ENCODE data around the gene FOXL2. TPM values are rescaled to one million over a fixed set of nuclear protein-coding genes. Genes with fewer than 3 reads are reported as not detected.
A peak's percentile ranks its signal among the peaks of the same experiment; 100 is the strongest.

The FOXL2 gene
- total and polyA plus RNA-seq, 9 of the 15 experiments (the other 6 are each of a cell fraction or from before 2014, with no cell fraction given): 0.27 to 22.1 (median 3.2) TPM

- POLR2A ChIA-PET: interaction anchor here (0.6 to 1.2 kb wide), 4 partner anchors 19 to 557 kb away, joined by 3 to 4 read pairs (median 3); no protein-coding TSS in a partner anchor
- Histone ChIP-seq H3K27me3 (ENCODE audit: control insufficient read depth in 2 of 2, insufficient read depth in 2 of 2, low read length in 2 of 2) (no peaks in the 10 kb centered on the region), H3K27ac (ENCODE audit: extremely low read depth, low read depth, low read length) (no peak overlapping the region; the same call in 2 of the 3 replicates), H2AFZ (ENCODE audit: low read depth, low read length) (no peak overlapping the region), H4K20me1 (replicated peaks; ENCODE audit: control insufficient read depth, insufficient read depth, low read length) (no peaks in the 10 kb centered on the region; the same call in 1 of the 2 replicates), H3K4me2 (ENCODE audit: insufficient read depth, low read length) (peak overlapping the region; percentile 87), H3K9ac (ENCODE audit: insufficient read depth in 1 of 2, low read depth in 2 of 2, low read length in 2 of 2) (peak overlapping the region; percentile 78 to 79; a peak in 2 of 4 replicates), H3K79me2 (ENCODE audit: control insufficient read depth, insufficient read depth, low read length) (peaks cover 59% of the 10 kb centered on the region), H3K36me3 (ENCODE audit: control insufficient read depth, insufficient read depth, low read length) (peaks cover 20% of the 10 kb centered on the region), H3K4me1 (replicated peaks in 1 of 2; ENCODE audit: control insufficient read depth in 2 of 2, insufficient read depth in 2 of 2, low read length in 2 of 2) (peaks cover 14 to 66% of the 10 kb centered on the region in 2 experiments; a peak in 4 of 5 replicates), H3K9me1 (ENCODE audit: control insufficient read depth, insufficient read depth, low read length) (no peaks in the 10 kb centered on the region), H3K4me3 (no peak overlapping the region), H3K9me3 (replicated peaks; ENCODE audit: control insufficient read depth, insufficient read depth, low read depth, low read length) (no peaks in the 10 kb centered on the region)
- in situ Hi-C loops (cut with MboI): loop anchor here (25.0 kb wide), 1 partner anchor 880 kb away; no protein-coding TSS in a partner anchor
- CTCF ChIA-PET (ENCODE audit: low intra/inter-chr PET ratio): interaction anchor here (2.1 kb wide), 1 partner anchor 37 kb away, joined by 8 read pairs; no protein-coding TSS in a partner anchor
- 76% methylated on average over 4 of the region's 4 CpGs for WGBS (ENCODE audit: insufficient coverage, low coverage, missing lambda C conversion rate)
- no peak for DNase-seq (ENCODE audit: extremely low read depth in 1 of 4, low spot score in 3 of 4)
- BruUV-seq (replicated peaks): no TSS peak
- ATAC-seq: no peak
- TF ChIP-seq KLF13 (tag; IDR thresholded peaks at IDR 0.05; ENCODE audit: borderline replicate concordance, low read depth): no peak
- no peak for TF ChIP-seq PHF21A (IDR thresholded peaks at IDR 0.05; ENCODE audit: borderline replicate concordance, low read depth)
- no peak for TF ChIP-seq HMBOX1 (IDR thresholded peaks at IDR 0.05)
- no peak for TF ChIP-seq ATF4 (CRISPR knock-in tag; IDR thresholded peaks at IDR 0.05)
- intact Hi-C loops (cut with micrococcal nuclease): loop anchor here (2.0 to 10.0 kb wide), 2 partner anchors 37 to 877 kb away; no protein-coding TSS in a partner anchor
- FAIRE-seq: no peak
Observed at GRCh38 chr3:138942271-138942670, 4.7 kb downstream of the FOXL2 start.
